HG03460 (cell line): ENCODE results near the gene MTIF2.
"Not testable (repeated sequence)": the region's sequence is repeated elsewhere in the genome, so short reads cannot be mapped to it uniquely, and the experiment has no call there.

Source experiments
- ATAC-seq: cut with Tn5 transposase; IDR thresholded peaks from one replicate; pipeline ENCODE4 v1.9.1; 2021; ENCODE audit not compliant: unreplicated experiment

Gene MTIF2

DNA sequence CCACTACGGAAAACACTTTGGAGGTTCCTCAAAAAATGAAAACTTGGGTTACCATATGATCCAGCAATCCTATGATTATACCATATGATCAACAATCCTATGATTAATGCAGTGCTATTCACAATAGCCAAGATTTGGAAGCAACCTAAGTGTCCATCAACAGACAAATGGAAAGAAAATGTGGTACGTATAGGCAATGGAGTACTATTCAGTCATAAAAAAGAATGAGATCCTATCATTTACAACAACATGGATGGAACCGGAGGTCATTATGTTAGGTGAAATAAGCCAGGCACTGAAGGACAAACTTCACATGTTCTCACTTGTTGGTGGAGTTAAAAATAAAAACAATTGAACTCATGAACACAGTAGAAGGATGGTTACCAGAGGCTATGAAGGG lies 64.5 kb downstream of the MTIF2 start:
- ATAC-seq = no peak

DNA sequence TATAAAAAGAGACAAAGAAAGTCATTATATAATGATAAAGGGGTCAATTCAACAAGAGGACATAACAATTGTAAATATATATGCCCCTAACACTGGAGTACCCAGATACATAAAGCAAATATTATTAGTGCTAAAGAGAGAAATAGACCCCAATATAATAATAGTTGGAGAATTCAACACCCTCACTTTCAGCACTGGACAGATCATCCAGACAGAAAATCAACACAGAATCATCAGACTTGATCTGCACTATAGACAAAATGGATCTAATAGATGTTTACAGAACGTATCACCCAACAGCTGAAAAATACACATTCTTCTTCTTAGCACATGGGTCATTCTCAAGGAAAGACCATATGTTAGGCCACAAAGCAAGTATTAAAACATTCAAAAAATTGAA lies 68.6 kb downstream of the MTIF2 start:
- no peak for ATAC-seq

DNA sequence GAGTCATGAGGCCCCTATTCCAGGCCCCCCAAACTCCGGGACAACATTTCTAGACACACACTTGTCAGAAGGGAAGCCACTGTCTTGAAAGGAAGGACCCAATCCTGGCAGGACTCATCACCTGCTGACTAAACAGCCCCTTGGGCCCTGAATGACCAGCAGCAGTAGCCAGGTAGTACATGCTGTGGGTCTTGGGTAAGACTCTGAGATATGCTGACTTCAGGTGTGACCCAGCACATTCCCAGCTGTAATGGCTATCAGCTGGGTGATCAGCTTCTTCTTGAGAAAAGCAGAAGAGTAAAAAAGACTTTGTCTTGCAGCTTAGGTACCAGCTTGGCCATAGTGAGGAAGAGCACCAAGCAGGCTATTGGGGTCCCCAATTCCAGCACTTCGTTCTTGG lies 72.5 kb downstream of the MTIF2 start:
- no peak for ATAC-seq

- not testable (repeated sequence) for ATAC-seq
Measured at GRCh38 chr2:55191888-55192287, 77.1 kb downstream of the MTIF2 start.

- ATAC-seq = not testable (repeated sequence)
Measured at GRCh38 chr2:55186837-55187236, 82.2 kb downstream of the MTIF2 start.
